B cell (primary cell): ENCODE results near the gene SDK1. TPM values are rescaled to one million over a fixed set of nuclear protein-coding genes. Genes with fewer than 3 reads are reported as not detected.

Source experiments
- ATAC-seq: fragments of 200-7000 bp; cut with Tn5 transposase; one replicate; pipeline ENCODE4 v1.10.0; 2021; ENCODE audit warnings: low read depth, mild to moderate bottlenecking, moderate number of reproducible peaks, moderate library complexity
- CTCF ChIA-PET: fragments of 350-600 bp; sonication (Branson Sonifier 250); formaldehyde crosslinking; loops from one replicate; lab custom pipeline; 2021; ENCODE audit warnings: antibody characterized with exemption, inconsistent platforms; lab: Charles Lee
- POLR2A ChIA-PET: fragments of 350-600 bp; sonication (Branson Sonifier 250); formaldehyde crosslinking; loops from one replicate; lab custom pipeline; 2021; ENCODE audit warnings: antibody characterized with exemption; lab: Charles Lee
- DNase-seq: peaks from one replicate; pipeline ENCODE4 v3.0.0; 2013
- H2AFZ ChIP-seq: 2 replicates; pipeline ENCODE4 v1.6.1; 2012; ENCODE audit warnings: mild to moderate bottlenecking, low read depth, low read length; ENCODE audit not compliant: insufficient read depth, poor library complexity, severe bottlenecking
- H3K27ac ChIP-seq, 2 donors: 1 replicate in 1 of 2; 2 replicates in 1 of 2; pipeline ENCODE4 v1.5.1; 2012 to 2013; ENCODE audit warnings: low read length in 2 of 2, mild to moderate bottlenecking in 2 of 2, moderate library complexity in 1 of 2
- H3K27me3 ChIP-seq, 4 experiments: fragments of 200-600 bp in 1 of 4; sonication (generic) in 1 of 4; replicated peaks in 1 of 4; 1 replicate in 2 of 4; 2 replicates in 2 of 4; pipeline versions ENCODE4 v1.6.1 to v1.7.0; 2013 to 2016; ENCODE audit warnings: low read length in 3 of 4, mild to moderate bottlenecking in 2 of 4, mixed read lengths in 1 of 4, moderate library complexity in 1 of 4; ENCODE audit not compliant: insufficient read depth in 4 of 4, control insufficient read depth in 3 of 4; ENCODE audit errors: control extremely low read depth in 1 of 4
- H3K36me3 ChIP-seq, 2 experiments: replicated peaks in 1 of 2; 1 replicate in 1 of 2; 2 replicates in 1 of 2; pipeline versions ENCODE4 v1.6.1 to v1.7.1; 2013; ENCODE audit warnings: low read length in 1 of 2; ENCODE audit not compliant: insufficient read depth in 2 of 2, control insufficient read depth in 1 of 2; ENCODE audit errors: control extremely low read depth in 1 of 2, extremely low read depth in 1 of 2
- H3K4me1 ChIP-seq, 2 donors: fragments of 200-600 bp in 1 of 2; sonication (generic) in 1 of 2; 1 replicate in 1 of 2; 2 replicates in 1 of 2; pipeline versions ENCODE4 v1.5.1 to v1.6.1; 2013 to 2017; ENCODE audit warnings: low read length in 2 of 2; ENCODE audit not compliant: control insufficient read depth in 2 of 2, insufficient read depth in 2 of 2
- H3K4me2 ChIP-seq: replicated peaks from 2 replicates; pipeline ENCODE3; 2012; ENCODE audit warnings: mild to moderate bottlenecking, low read depth, low read length; ENCODE audit not compliant: poor library complexity, severe bottlenecking
- H3K4me3 ChIP-seq, 5 experiments: fragments of 200-600 bp in 1 of 5; sonication (generic) in 1 of 5; 1 replicate in 3 of 5; 2 replicates in 2 of 5; pipeline versions ENCODE4 v1.5.1 to v1.7.0; 2011 to 2016; ENCODE audit warnings: low read length in 4 of 5, mild to moderate bottlenecking in 4 of 5, low read depth in 2 of 5, control low read depth in 1 of 5, moderate library complexity in 1 of 5; ENCODE audit not compliant: insufficient read depth in 1 of 5; ENCODE audit errors: control extremely low read depth in 1 of 5, extremely low read depth in 1 of 5
- H3K79me2 ChIP-seq: fragments of 200-600 bp; sonication (generic); one replicate; pipeline ENCODE4 v1.6.0; 2016; ENCODE audit warnings: low read length; ENCODE audit not compliant: control insufficient read depth, insufficient read depth
- H3K9ac ChIP-seq: fragments of 200-600 bp; sonication (generic); 2 replicates; pipeline ENCODE4 v1.6.1; 2017; ENCODE audit warnings: mild to moderate bottlenecking, low read length, moderate library complexity
- H3K9me3 ChIP-seq, 3 donors: one replicate each; pipeline versions ENCODE4 v1.6.1 to v1.7.1; 2013; ENCODE audit warnings: low read length in 2 of 3; ENCODE audit not compliant: control insufficient read depth in 2 of 3, insufficient read depth in 1 of 3; ENCODE audit errors: control extremely low read depth in 1 of 3
- H4K20me1 ChIP-seq: 2 replicates; pipeline ENCODE4 v1.6.0; 2012; ENCODE audit warnings: mild to moderate bottlenecking, low read length; ENCODE audit not compliant: insufficient read depth, control insufficient read depth, poor library complexity, severe bottlenecking
- H3K27ac Mint-ChIP-seq: one replicate; pipeline ENCODE4 v1.8.0; 2021; ENCODE audit warnings: mixed read lengths
- H3K27me3 Mint-ChIP-seq: one replicate; pipeline ENCODE4 v1.8.0; 2021; ENCODE audit warnings: mixed read lengths
- H3K4me1 Mint-ChIP-seq: one replicate; pipeline ENCODE4 v1.8.0; 2021; ENCODE audit warnings: mixed read lengths
- H3K4me3 Mint-ChIP-seq: one replicate; pipeline ENCODE4 v1.8.0; 2021; ENCODE audit warnings: mixed read lengths
- H3K9me3 Mint-ChIP-seq: one replicate; pipeline ENCODE4 v1.8.0; 2022; ENCODE audit warnings: mixed read lengths; ENCODE audit not compliant: insufficient read depth
- CTCF ChIP-seq: fragments of 200-600 bp; IDR thresholded peaks from one replicate; pipeline ENCODE4 v1.8.0; 2022; ENCODE audit warnings: antibody characterized with exemption, mild to moderate bottlenecking
- EZH2 ChIP-seq: IDR thresholded peaks from 2 replicates; pipeline ENCODE4 v1.6.1; 2012; ENCODE audit warnings: borderline replicate concordance, low read depth, mild to moderate bottlenecking, moderate library complexity, low read length; ENCODE audit not compliant: insufficient read depth, poor library complexity, severe bottlenecking
- WGBS: methylation state at CpG from one replicate; pipeline ENCODE4 v1.1.5; 2013; ENCODE audit warnings: missing lambda C conversion rate; ENCODE audit not compliant: insufficient coverage; 5-methylcytosine and 5-hydroxymethylcytosine counted together
- intact Hi-C: fragments of 100-400 bp; cut with micrococcal nuclease; formaldehyde crosslinking; loops from one replicate; pipeline ENCODE4 v1.10.0; 2022
- polyA plus RNA-seq: library from polyadenylated mRNA; depleted of rRNA; stranded (reverse); fragments of >200 nt; gene quantifications from 2 replicates; pipeline ENCODE4 v1.2.3, GENCODE V29; 2012
- total RNA-seq, 2 donors: library from RNA; stranded (reverse); fragments of 120-200 nt in 1 of 2; gene quantifications; 1 replicate in 1 of 2; 2 replicates in 1 of 2; pipeline versions ENCODE4 v1.2.3 to v1.2.4, GENCODE V29; 2013 to 2022

SDK1 gene
- total and polyA plus RNA-seq, 2 donors (not counting 1 experiment from before 2014, with no cell fraction given), result 0.73 to 2.0 TPM

GRCh38 chr7:4173615-4174014 is 872.6 kb downstream of the SDK1 start:
- Histone ChIP-seq H2AFZ (no peak overlapping the region), H3K36me3 (no peaks in the 10 kb centered on the region), H3K79me2 (no peaks in the 10 kb centered on the region), H3K4me2 (no peak overlapping the region), H3K4me1 (no peaks in the 10 kb centered on the region), H3K9me3 (peaks cover 0 to 10% (median 0%) of the 10 kb centered on the region in 3 donors), H3K27me3 (no peaks in the 10 kb centered on the region), H4K20me1 (no peaks in the 10 kb centered on the region), H3K9ac (no peak overlapping the region), H3K4me3 (no peak overlapping the region), H3K27ac (no peak overlapping the region)
- ChIA-PET CTCF (no interaction called here), POLR2A (no interaction called here)
- no peak for ATAC-seq
- H3K9me3 Mint-ChIP-seq, result no peaks in the 10 kb centered on the region
- no peak overlapping the region for H3K27ac Mint-ChIP-seq
- intact Hi-C loops, result no loop called here
- H3K4me1 Mint-ChIP-seq, result no peaks in the 10 kb centered on the region
- DNase-seq, result no peak
- no peak overlapping the region for H3K4me3 Mint-ChIP-seq
- 92% methylated on average over 6 of the region's 9 CpGs for WGBS
- TF ChIP-seq CTCF (no peak), EZH2 (no peak)
- no peaks in the 10 kb centered on the region for H3K27me3 Mint-ChIP-seq

DNA sequence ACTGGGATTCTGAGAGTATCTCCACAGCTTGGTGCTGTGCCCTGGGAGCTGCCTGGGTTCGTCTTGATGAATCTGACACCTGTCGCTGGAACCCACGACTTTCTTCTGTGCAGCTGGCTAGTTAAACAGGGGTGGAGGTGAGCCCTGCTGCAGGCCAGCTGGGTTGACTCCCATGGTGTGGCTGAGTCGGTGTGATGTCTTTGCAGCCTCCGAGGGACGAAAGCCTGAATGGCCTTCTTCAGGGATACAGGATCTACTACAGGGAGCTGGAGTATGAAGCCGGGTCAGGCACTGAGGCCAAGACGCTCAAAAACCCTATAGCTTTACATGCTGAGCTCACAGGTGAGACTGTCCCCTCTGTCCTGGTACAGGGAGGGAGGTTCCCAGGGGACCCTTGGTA is 873.0 kb downstream of the SDK1 start:
- DNase-seq (no peak), ATAC-seq (no peak)
- Mint-ChIP-seq H3K9me3 (no peaks in the 10 kb centered on the region), H3K27ac (no peak overlapping the region), H3K27me3 (no peaks in the 10 kb centered on the region), H3K4me1 (no peaks in the 10 kb centered on the region), H3K4me3 (no peak overlapping the region)
- H3K9me3 ChIP-seq, result peaks cover 0 to 12% (median 0%) of the 10 kb centered on the region in 3 donors
- H3K4me3 ChIP-seq, result no peak overlapping the region
- no peaks in the 10 kb centered on the region for H3K27me3 ChIP-seq
- no peak overlapping the region for H2AFZ ChIP-seq
- no peak overlapping the region for H3K9ac ChIP-seq
- no peak for TF ChIP-seq CTCF
- TF ChIP-seq EZH2, result no peak
- no peak overlapping the region for H3K4me2 ChIP-seq
- ChIA-PET POLR2A (no interaction called here), CTCF (no interaction called here)
- H3K79me2 ChIP-seq, result no peaks in the 10 kb centered on the region
- no peak overlapping the region for H3K27ac ChIP-seq
- 90% methylated on average over 8 of the region's 8 CpGs for WGBS
- H3K4me1 ChIP-seq, result no peaks in the 10 kb centered on the region
- intact Hi-C loops, result no loop called here
- H3K36me3 ChIP-seq, result no peaks in the 10 kb centered on the region
- H4K20me1 ChIP-seq, result no peaks in the 10 kb centered on the region
